ENCODE results near the gene WWP2. TPM values are rescaled to one million over a fixed set of nuclear protein-coding genes. Genes with fewer than 3 reads are reported as not detected.

The WWP2 gene
- total RNA-seq, 1 experiment from 2014 or later, result 38.8 TPM

- no TSS peak for BruUV-seq (replicated peaks)
- Histone ChIP-seq H3K9me2 (ENCODE audit: insufficient read depth) (no peaks in the 10 kb centered on the region), H4K20me1 (ENCODE audit: insufficient read depth) (no peaks in the 10 kb centered on the region), H3K4me2 (no peak overlapping the region), H3K79me2 (ENCODE audit: low read depth) (no peaks in the 10 kb centered on the region), H3K4me1 (replicated peaks; ENCODE audit: insufficient read depth) (no peaks in the 10 kb centered on the region), H3F3A (ENCODE audit: insufficient read depth, low read depth) (no peaks in the 10 kb centered on the region), H3K4me3 (no peak overlapping the region), H3K27me3 (ENCODE audit: insufficient read depth, low read depth) (no peaks in the 10 kb centered on the region), H2AFZ (no peak overlapping the region), H3K9me3 (ENCODE audit: insufficient read depth, low read depth) (no peaks in the 10 kb centered on the region), H3K36me3 (ENCODE audit: low read depth) (no peaks in the 10 kb centered on the region), H3K27ac (no peak overlapping the region)
- DNase-seq, result no peak
- intact Hi-C loops (cut with micrococcal nuclease; ENCODE audit: unreplicated experiment), result no loop called here
- TF ChIP-seq EZH2 (IDR thresholded peaks at IDR 0.05; ENCODE audit: low read depth) (no peak), CTCF (conservative IDR thresholded peaks at IDR 0.05) (no peak)
- CTCF ChIA-PET, result no interaction called here
- POLR2A ChIA-PET (ENCODE audit: unreplicated experiment), result no interaction called here
These were observed 169.5 kb downstream of the WWP2 start for GRCh38 chr16:69931631-69932030.

- H3K27ac ChIP-seq, result no peak overlapping the region
- POLR2A ChIA-PET (ENCODE audit: unreplicated experiment), result no interaction called here
- H4K20me1 ChIP-seq (ENCODE audit: insufficient read depth), result no peaks in the 10 kb centered on the region
- no TSS peak for BruUV-seq (replicated peaks)
- H3K9me3 ChIP-seq (ENCODE audit: insufficient read depth, low read depth), result no peaks in the 10 kb centered on the region
- H3K79me2 ChIP-seq (ENCODE audit: low read depth), result no peaks in the 10 kb centered on the region
- no peak overlapping the region for H3K4me2 ChIP-seq
- CTCF ChIA-PET, result no interaction called here
- no peaks in the 10 kb centered on the region for H3K9me2 ChIP-seq (ENCODE audit: insufficient read depth)
- no peaks in the 10 kb centered on the region for H3F3A ChIP-seq (ENCODE audit: insufficient read depth, low read depth)
- H3K4me1 ChIP-seq (replicated peaks; ENCODE audit: insufficient read depth), result no peaks in the 10 kb centered on the region
- intact Hi-C loops (cut with micrococcal nuclease; ENCODE audit: unreplicated experiment), result no loop called here
- DNase-seq, result no peak
- no peak overlapping the region for H2AFZ ChIP-seq
- H3K4me3 ChIP-seq, result no peak overlapping the region
- no peaks in the 10 kb centered on the region for H3K36me3 ChIP-seq (ENCODE audit: low read depth)
- no peaks in the 10 kb centered on the region for H3K27me3 ChIP-seq (ENCODE audit: insufficient read depth, low read depth)
- TF ChIP-seq CTCF (conservative IDR thresholded peaks at IDR 0.05), result no peak
- no peak for TF ChIP-seq EZH2 (IDR thresholded peaks at IDR 0.05; ENCODE audit: low read depth)
These were observed 170.1 kb downstream of the WWP2 start for GRCh38 chr16:69932228-69932627.

- Histone ChIP-seq H3K4me3 (no peak overlapping the region), H2AFZ (no peak overlapping the region), H3K4me1 (replicated peaks; ENCODE audit: insufficient read depth) (no peaks in the 10 kb centered on the region), H3K27me3 (ENCODE audit: insufficient read depth, low read depth) (no peaks in the 10 kb centered on the region), H3K36me3 (ENCODE audit: low read depth) (no peaks in the 10 kb centered on the region), H3K27ac (no peak overlapping the region), H4K20me1 (ENCODE audit: insufficient read depth) (no peaks in the 10 kb centered on the region), H3K9me2 (ENCODE audit: insufficient read depth) (no peaks in the 10 kb centered on the region), H3F3A (ENCODE audit: insufficient read depth, low read depth) (no peaks in the 10 kb centered on the region), H3K9me3 (ENCODE audit: insufficient read depth, low read depth) (no peaks in the 10 kb centered on the region), H3K79me2 (ENCODE audit: low read depth) (no peaks in the 10 kb centered on the region), H3K4me2 (no peak overlapping the region)
- intact Hi-C loops (cut with micrococcal nuclease; ENCODE audit: unreplicated experiment), result no loop called here
- no peak for TF ChIP-seq EZH2 (IDR thresholded peaks at IDR 0.05; ENCODE audit: low read depth)
- no peak for TF ChIP-seq CTCF (conservative IDR thresholded peaks at IDR 0.05)
- CTCF ChIA-PET, result no interaction called here
- no peak for DNase-seq
- POLR2A ChIA-PET (ENCODE audit: unreplicated experiment), result no interaction called here
- no TSS peak for BruUV-seq (replicated peaks)
These were observed 170.7 kb downstream of the WWP2 start for GRCh38 chr16:69932691-69933392.
